ENCODE results near the gene AJM1.
"Not testable (repeated sequence)": the region's sequence is repeated elsewhere in the genome, so short reads cannot be mapped to it uniquely, and the experiment has no call there.

AJM1 gene

GRCh38 chr9:136831720-136832104, 10.6 kb upstream of the AJM1 start:
- DNase-seq (ENCODE audit: low read depth) = no peak

GRCh38 chr9:136832581-136832980, 9.7 kb upstream of the AJM1 start:
- DNase-seq (ENCODE audit: low read depth) = no peak

- not testable (repeated sequence) for DNase-seq (ENCODE audit: low read depth)
These were observed 8.8 kb upstream of the AJM1 start for GRCh38 chr9:136833381-136834048.

- DNase-seq (ENCODE audit: low read depth) = no peak
These were observed 6.9 kb upstream of the AJM1 start for GRCh38 chr9:136835162-136835931.

- DNase-seq (ENCODE audit: low read depth) = no peak
These were observed 6.1 kb upstream of the AJM1 start for GRCh38 chr9:136835932-136836904.

- DNase-seq (ENCODE audit: low read depth) = no peak
These were observed 5.0 kb upstream of the AJM1 start for GRCh38 chr9:136837146-136837855.

- DNase-seq (ENCODE audit: low read depth) = not testable (repeated sequence)
These were observed 4.4 kb upstream of the AJM1 start for GRCh38 chr9:136837856-136838277.

GRCh38 chr9:136838314-136839228, 3.7 kb upstream of the AJM1 start:
- no peak for DNase-seq (ENCODE audit: low read depth)

- DNase-seq (ENCODE audit: low read depth) = no peak
These were observed 2.8 kb upstream of the AJM1 start for GRCh38 chr9:136839229-136840139.

- DNase-seq (ENCODE audit: low read depth) = no peak
These were observed 2.0 kb upstream of the AJM1 start for GRCh38 chr9:136840140-136840876.

- DNase-seq (ENCODE audit: low read depth) = peak; percentile 33
These were observed 1.2 kb upstream of the AJM1 start for GRCh38 chr9:136840877-136841645.

GRCh38 chr9:136841646-136842379, 465 bp upstream of the AJM1 start:
- not testable (repeated sequence) for DNase-seq (ENCODE audit: low read depth)

GRCh38 chr9:136843159-136843800, 1.0 kb downstream of the AJM1 start:
- DNase-seq (ENCODE audit: low read depth) = not testable (repeated sequence)

GRCh38 chr9:136843801-136844740, 1.8 kb downstream of the AJM1 start:
- not testable (repeated sequence) for DNase-seq (ENCODE audit: low read depth)

- no peak for DNase-seq (ENCODE audit: low read depth)
These were observed 2.6 kb downstream of the AJM1 start for GRCh38 chr9:136844761-136845464.

Measured in fibroblast of the conjunctiva (primary cell).